Activated gamma-delta T cell (primary cell): ENCODE measurements around the gene COPS7B.

Experiments used
- DNase-seq: peaks from one replicate; lab custom pipeline; 2025; lab: John Stamatoyannopoulos, UW

The COPS7B gene

DNA sequence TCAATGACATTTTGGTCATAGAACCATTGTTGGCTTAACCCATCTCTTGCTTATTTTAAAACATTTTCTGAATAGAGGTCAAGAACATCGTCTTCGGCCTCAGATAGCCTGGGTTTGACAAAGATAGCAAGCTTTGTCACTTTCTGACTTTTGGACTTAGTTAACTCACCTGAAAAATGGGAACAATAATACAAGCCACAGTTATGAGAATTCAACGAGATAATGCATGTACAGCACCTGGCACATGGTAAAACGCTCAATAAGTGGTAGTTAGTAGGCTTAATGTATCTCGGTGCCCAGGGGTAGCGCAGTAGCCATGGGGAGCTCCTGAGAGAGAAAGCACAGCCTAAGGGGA is 446 bp upstream of the COPS7B start:
- no peak for DNase-seq

DNA sequence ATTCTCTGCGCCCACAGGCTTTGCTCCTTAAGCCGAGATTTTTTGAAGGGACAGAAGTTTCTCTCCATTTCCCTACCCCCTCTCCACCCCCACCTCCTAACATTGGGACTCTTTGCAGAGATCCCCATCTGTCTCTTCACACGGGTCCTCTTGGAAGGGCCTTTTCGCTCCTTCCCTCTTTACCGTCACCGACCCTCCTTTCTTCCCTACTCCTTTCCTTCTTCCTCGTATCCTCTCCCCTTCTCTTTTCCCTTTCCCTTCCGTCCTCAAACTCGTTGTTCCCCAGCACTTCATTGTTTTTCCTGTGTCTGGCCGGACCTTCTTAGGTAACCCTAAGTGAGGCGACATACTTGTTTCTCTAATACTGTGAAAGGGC is 660 bp downstream of the COPS7B start:
- DNase-seq: no peak

DNA sequence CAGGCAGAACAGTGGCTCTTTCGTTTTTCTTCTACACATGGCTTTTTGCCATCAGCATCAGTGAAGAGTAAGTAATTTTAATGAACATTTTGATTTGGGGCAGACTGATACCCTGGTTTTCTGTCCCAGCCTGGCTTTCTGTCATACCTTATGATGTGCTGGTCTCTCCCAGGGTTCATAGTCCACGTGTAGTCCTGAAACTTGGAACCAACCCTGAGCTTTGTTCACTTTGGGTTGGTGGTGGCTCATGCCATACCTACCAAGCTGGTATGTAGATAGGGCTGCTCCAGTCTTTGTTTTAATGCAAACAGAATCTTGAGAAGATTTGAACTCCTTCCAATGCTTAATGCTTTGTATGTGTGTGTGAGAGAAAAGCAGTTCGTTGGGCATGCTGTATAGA is 4.9 kb downstream of the COPS7B start:
- DNase-seq: no peak

DNA sequence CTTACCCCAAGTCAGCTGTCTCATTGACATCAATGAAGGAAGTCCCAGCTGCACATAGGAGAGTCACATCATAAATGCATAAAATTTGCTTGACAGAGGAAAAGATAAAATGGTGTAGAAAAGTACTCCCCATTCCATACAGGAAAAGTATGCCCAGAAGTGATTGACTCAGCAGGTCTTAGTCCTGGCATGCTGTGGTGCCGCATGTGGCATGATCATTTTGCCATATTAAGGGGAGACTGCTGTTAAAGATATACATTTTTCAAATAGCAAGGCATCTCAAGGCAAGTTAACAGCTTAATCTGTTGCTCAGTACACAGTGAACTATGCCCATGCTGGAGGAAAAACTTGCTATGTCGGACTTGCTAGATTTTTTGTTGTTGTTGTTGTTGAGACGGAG is 8.1 kb downstream of the COPS7B start:
- DNase-seq: no peak

DNA sequence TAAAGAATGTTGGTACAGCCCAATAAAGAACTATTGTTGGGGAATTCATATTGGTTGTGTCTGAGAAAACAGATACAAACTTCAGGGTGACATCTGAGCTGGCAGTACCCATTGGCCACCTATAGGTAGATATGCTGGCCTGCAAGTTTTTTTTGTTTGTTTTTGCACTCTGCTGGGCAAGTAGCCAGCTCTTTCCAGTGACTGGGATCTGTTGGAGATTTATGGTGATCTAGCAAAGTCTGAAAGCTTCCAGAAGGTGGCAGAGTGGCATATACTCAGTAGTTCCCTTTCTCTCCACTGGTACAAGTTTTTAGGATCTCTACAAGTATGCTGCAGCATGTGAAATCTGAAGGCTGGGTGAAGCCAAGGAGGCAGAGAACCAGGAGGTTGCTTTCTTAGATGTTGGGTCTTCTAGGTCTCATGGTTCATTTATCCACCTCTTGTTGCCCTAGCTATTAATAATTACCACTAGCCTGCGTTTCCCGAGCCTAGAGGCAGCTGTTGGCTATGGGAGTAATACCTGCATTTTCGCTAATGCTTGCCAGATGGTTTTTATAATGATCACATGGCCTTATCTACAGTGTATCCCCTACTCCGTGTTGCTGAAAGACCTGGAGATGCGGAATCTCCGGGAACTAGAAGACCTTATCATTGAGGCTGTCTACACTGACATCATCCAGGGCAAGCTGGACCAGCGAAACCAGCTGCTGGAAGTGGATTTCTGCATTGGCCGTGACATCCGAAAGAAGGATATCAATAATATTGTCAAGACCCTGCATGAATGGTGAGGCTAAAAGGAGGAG is 9.5 kb downstream of the COPS7B start:
- no peak for DNase-seq

GRCh38 chr2:231800493-231801091 is 14.3 kb downstream of the COPS7B start:
- no peak for DNase-seq

DNA sequence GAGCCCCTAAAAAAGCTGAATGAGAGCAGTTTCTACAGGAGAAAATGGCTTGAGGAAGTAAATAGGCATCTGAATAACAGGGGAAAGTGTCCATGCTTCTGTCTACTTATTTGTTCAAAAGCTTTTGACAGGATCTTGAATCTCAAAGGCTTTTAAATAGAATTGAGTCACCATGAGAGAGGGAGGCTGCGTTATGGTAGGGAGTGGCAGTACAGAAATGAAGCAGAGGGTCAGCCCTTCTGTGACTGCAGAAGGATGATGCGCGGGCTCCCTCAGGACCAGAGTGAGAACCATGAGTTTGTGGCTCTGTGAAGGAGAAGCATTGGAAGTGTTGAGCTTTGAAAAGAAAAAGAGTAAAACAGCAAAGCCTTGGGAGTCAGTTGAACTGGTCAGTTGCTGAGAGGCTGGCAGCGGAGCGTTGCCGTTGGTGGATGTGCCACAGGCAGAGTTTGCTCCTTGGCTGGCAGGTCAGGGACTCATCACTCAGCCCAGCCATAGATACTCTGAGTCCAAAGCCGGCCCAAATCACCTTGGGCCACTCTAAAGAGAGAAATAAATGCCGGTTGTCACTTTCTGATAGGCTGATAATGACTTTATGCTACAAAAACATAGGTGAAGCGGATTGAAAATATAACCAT is 17.4 kb downstream of the COPS7B start:
- no peak for DNase-seq

- no peak for DNase-seq
Measured at GRCh38 chr2:231807020-231807419, 20.8 kb downstream of the COPS7B start.

GRCh38 chr2:231810905-231811304 is 24.7 kb downstream of the COPS7B start:
- no peak for DNase-seq

GRCh38 chr2:231816327-231817026 is 30.2 kb downstream of the COPS7B start:
- no peak for DNase-seq

DNA sequence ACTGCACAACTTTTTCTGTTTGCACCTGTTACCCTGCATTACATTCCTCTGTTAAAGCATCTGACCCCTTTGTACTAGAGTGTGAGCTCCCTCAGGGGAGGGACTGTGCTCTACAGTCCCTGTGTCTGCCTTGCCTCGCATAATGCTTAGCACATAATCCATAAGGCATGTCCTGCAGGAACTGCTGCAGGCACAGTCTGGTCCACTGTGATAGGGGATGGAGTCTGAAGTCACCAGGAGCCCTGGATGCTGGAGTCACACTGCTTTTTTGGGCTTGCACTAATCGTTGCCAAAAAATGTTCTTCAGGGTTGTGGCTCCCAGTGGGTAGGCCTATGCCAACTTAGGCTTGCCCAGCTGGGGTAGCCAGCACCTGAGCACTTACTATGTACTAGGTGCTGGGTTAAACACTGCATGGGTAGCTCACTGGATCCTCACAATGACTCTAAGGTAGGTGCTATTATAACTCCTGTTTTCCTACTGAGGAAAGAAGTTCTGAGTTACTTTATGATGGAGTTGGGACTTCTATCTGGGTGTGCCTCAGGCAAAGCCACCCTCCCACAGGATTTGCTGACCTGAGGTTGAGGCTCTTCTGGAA is 33.3 kb downstream of the COPS7B start:
- no peak for DNase-seq

GRCh38 chr2:231820786-231821303 is 34.6 kb downstream of the COPS7B start:
- no peak for DNase-seq

DNA sequence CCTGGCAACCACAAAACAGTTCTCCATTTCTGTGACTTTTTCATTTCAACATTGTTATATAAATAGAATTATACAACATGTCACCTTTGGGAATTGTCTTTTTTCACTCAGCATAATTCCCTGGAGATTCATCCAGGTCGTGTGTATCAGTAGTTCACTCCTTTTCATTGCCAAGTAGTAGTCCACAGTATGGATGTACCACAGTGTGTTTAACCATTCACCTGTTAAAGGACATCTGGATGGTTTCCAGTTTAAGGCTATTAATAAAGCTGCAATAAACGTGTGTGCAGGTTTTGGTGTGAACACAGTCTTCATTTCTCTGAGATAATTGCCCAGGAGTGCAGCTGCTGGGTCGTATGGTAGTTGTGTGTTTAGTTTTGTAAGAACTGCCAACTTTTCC is 35.7 kb downstream of the COPS7B start:
- DNase-seq: no peak

DNA sequence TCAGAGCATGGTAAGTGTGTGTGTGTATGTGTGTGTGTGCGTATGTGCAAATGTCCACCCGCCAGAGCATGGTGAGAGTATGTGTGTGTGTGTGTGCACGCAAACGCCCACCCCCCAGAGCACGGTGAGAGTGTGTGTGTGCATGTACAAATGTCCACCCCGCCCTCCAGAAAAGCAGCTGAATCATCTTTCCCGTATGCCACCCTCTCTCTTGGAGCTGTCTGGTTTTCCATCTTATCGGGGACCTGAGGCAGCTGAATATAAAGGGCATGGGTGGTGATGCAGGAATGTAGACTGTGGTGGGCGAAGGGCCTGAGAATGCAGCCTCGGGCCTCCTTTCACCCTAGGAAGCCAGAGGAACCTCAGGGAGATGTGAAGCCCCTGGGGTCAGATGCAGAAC is 66.9 kb downstream of the COPS7B start:
- DNase-seq: no peak

GRCh38 chr2:231854616-231855125 is 68.4 kb downstream of the COPS7B start:
- DNase-seq: no peak

GRCh38 chr2:231856959-231857358 is 70.7 kb downstream of the COPS7B start:
- DNase-seq: no peak
